ENCODE measurements around the gene CYP11A1.
"Not testable (repeated sequence)": the region's sequence is repeated elsewhere in the genome, so short reads cannot be mapped to it uniquely, and the experiment has no call there.

The CYP11A1 gene

GRCh38 chr15:74400313-74400860 is 32.9 kb upstream of the CYP11A1 start:
- DNase-seq: no peak

GRCh38 chr15:74399511-74400312 is 32.3 kb upstream of the CYP11A1 start:
- DNase-seq: no peak

- no peak for DNase-seq
Observed at GRCh38 chr15:74399100-74399499, 31.7 kb upstream of the CYP11A1 start.

GRCh38 chr15:74398183-74398582 is 30.7 kb upstream of the CYP11A1 start:
- DNase-seq: no peak

GRCh38 chr15:74397239-74398068 is 30.0 kb upstream of the CYP11A1 start:
- DNase-seq: no peak

- no peak for DNase-seq
Observed at GRCh38 chr15:74396445-74397238, 29.2 kb upstream of the CYP11A1 start.

- no peak for DNase-seq
Observed at GRCh38 chr15:74396146-74396438, 28.6 kb upstream of the CYP11A1 start.

- DNase-seq: no peak
Observed at GRCh38 chr15:74395319-74396145, 28.1 kb upstream of the CYP11A1 start.

GRCh38 chr15:74394090-74394846 is 26.8 kb upstream of the CYP11A1 start:
- no peak for DNase-seq

GRCh38 chr15:74393423-74393822 is 26.0 kb upstream of the CYP11A1 start:
- no peak for DNase-seq

- DNase-seq: no peak
Observed at GRCh38 chr15:74392902-74393301, 25.5 kb upstream of the CYP11A1 start.

- DNase-seq: no peak
Observed at GRCh38 chr15:74392451-74392830, 25.0 kb upstream of the CYP11A1 start.

- no peak for DNase-seq
Observed at GRCh38 chr15:74391582-74392450, 24.4 kb upstream of the CYP11A1 start.

- no peak for DNase-seq
Observed at GRCh38 chr15:74390647-74391288, 23.3 kb upstream of the CYP11A1 start.

- not testable (repeated sequence) for DNase-seq
Observed at GRCh38 chr15:74390049-74390646, 22.7 kb upstream of the CYP11A1 start.

GRCh38 chr15:74389241-74390048 is 22.0 kb upstream of the CYP11A1 start:
- DNase-seq: no peak

- no peak for DNase-seq
Observed at GRCh38 chr15:74388363-74388951, 21.0 kb upstream of the CYP11A1 start.
